ENCODE data around the gene ALKBH5.

- TF ChIP-seq CTCF (conservative IDR thresholded peaks at IDR 0.05 in 1 of 2, IDR thresholded peaks at IDR 0.05 in 1 of 2; ENCODE audit: low read depth in 1 of 2, low read length in 2 of 2) (no peak), EZH2 (IDR thresholded peaks at IDR 0.05; ENCODE audit: low read length, missing control alignments) (no peak)
Observed at GRCh38 chr17:18227635-18228034, 44.0 kb downstream of the ALKBH5 start.
